ENCODE results near the gene MRPL43. TPM values are rescaled to one million over a fixed set of nuclear protein-coding genes. Genes with fewer than 3 reads are reported as not detected.

MRPL43 gene
- total RNA-seq, 1 experiment from 2014 or later = 107 TPM

- H3K27me3 ChIP-seq (ENCODE audit: control insufficient read depth, insufficient read depth, low read length) = no peaks in the 10 kb centered on the region
- no peak for DNase-seq
- no peak overlapping the region for H3K4me3 ChIP-seq (ENCODE audit: insufficient read depth, low read depth, low read length)
- no peaks in the 10 kb centered on the region; the same call in none of the 2 replicates for H3K36me3 ChIP-seq (replicated peaks; ENCODE audit: control insufficient read depth, insufficient read depth, low read length)
Measured at GRCh38 chr10:100960251-100960650, 27.0 kb downstream of the MRPL43 start.

DNA sequence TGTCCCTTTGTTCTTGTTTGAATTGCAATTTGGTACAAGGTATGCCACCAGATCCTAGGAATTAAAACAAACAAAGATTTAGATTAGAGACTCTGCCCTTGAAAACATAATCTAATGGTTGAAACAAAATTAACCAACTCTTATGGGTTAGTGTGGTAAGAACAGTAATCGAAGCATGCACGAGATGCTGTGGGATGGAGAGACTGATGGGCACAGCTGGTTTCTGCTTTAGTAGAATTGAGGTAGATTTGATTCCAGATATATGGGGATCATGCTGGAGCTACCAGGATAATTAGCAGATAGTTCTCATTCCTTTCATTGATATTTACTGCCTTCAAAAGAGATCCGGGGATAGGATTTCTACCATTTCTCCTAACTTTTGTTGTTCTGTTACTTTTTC, 38.4 kb downstream of the MRPL43 start:
- Histone ChIP-seq H3K36me3 (replicated peaks; ENCODE audit: control insufficient read depth, insufficient read depth, low read length) (peaks cover 5% of the 10 kb centered on the region), H3K4me3 (ENCODE audit: insufficient read depth, low read depth, low read length) (no peak overlapping the region), H3K27me3 (ENCODE audit: control insufficient read depth, insufficient read depth, low read length) (no peaks in the 10 kb centered on the region)
- no peak for DNase-seq

DNA sequence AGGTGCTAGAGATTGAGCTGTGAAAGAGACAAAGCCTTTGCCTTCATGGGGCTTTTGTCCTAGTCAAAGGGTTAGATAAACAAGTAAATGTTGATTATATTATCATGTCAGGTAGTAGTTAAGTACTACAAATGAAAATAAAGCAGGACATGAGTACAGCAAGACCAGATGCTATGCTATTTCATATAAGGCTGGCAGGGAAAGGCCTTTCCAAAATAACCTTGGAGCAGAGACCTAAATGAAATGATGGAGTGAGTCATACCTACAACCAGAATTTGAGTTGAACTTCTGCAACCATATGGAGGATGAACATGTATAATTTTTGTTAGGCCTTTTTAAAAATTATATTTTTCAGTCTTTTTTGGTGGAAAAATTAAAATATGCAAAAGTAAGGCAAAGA, 41.5 kb downstream of the MRPL43 start:
- no peak for DNase-seq
- H3K27me3 ChIP-seq (ENCODE audit: control insufficient read depth, insufficient read depth, low read length) = no peaks in the 10 kb centered on the region
- no peak overlapping the region for H3K4me3 ChIP-seq (ENCODE audit: insufficient read depth, low read depth, low read length)
- H3K36me3 ChIP-seq (replicated peaks; ENCODE audit: control insufficient read depth, insufficient read depth, low read length) = peaks cover 3% of the 10 kb centered on the region; the same call in 1 of the 2 replicates

DNA sequence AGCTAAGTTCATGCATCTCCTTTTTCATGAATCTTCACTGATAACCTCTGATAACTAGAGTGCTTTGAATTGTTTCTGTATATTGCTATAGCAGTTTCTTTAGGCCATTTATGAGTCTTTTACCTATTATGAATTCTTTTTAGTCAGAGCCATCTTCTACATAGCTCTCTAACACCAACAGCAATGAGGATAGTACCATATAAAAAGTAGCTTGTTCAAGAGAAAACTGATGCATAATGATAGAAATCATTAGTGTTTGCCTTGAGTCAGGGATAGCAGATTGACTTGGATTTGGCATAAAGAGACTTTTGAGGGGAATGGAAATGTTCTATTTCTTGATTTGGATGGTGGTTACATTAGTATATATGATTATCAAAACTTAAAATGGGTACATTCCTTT, 43.8 kb downstream of the MRPL43 start:
- H3K36me3 ChIP-seq (replicated peaks; ENCODE audit: control insufficient read depth, insufficient read depth, low read length) = peaks cover 4% of the 10 kb centered on the region; the same call in 1 of the 2 replicates
- H3K4me3 ChIP-seq (ENCODE audit: insufficient read depth, low read depth, low read length) = no peak overlapping the region
- no peaks in the 10 kb centered on the region for H3K27me3 ChIP-seq (ENCODE audit: control insufficient read depth, insufficient read depth, low read length)
- no peak for DNase-seq

DNA sequence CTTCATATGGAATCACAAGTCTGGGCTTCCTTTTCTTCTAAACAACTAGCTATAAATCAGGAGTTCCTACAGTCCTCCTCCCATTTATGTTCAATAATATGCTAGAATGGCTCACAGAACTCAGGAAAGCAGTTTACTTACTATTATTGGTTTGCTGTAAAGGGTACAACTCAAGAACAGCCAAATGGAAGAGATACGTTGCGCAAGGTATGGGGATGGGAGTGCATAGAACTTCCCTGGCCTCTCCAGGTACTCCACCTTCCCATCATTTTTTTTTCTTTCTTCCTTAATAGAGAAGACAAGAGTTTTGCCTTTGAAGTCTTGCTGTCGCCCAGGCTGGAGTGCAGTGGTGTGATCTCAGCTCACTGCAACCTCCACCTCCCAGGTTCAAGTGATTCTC, 45.1 kb downstream of the MRPL43 start:
- Histone ChIP-seq H3K36me3 (replicated peaks; ENCODE audit: control insufficient read depth, insufficient read depth, low read length) (peaks cover 6% of the 10 kb centered on the region; the same call in 1 of the 2 replicates), H3K4me3 (ENCODE audit: insufficient read depth, low read depth, low read length) (no peak overlapping the region), H3K27me3 (ENCODE audit: control insufficient read depth, insufficient read depth, low read length) (no peaks in the 10 kb centered on the region)
- no peak for DNase-seq

DNA sequence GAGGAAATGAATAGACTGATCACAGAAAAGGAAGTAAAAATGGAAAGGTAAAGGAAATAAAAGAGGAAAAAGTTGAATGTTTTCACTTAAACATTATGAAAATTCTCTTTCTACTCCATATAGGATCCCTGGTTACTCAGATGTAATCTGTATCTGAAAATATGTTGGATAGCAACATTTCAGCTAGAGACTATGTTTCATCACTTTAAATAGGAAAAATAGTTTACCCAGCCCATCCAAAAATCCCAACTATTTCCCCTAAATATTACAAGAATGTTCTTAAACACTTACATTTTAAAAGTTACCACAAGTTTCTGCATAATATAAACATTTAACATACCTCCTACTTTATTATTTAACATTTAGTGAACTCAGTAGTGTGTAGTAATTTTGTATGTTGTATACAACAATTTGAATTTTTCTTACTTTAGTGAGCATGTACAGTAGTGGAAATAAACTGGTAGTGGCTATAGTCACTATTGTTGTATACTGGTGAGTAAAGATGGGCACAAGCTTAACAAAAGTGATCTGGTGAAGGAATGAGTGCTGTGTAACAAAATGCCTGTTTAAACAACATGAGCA, 47.4 kb downstream of the MRPL43 start:
- no peak for DNase-seq
- Histone ChIP-seq H3K27me3 (ENCODE audit: control insufficient read depth, insufficient read depth, low read length) (no peaks in the 10 kb centered on the region), H3K36me3 (replicated peaks; ENCODE audit: control insufficient read depth, insufficient read depth, low read length) (peaks cover 6% of the 10 kb centered on the region; the same call in 1 of the 2 replicates), H3K4me3 (ENCODE audit: insufficient read depth, low read depth, low read length) (no peak overlapping the region)

Other genes starting within 250 kb of the MRPL43 start
- 0.10 TPM in 1 of 2 replicates, not detected in the other for gene PAX2, start 241.9 kb downstream of the MRPL43 start, total RNA-seq (2014; rRNA removed; shearing (Covaris generic))
- 11.1 and 16.3 TPM in 2 replicates for gene SLF2, start 74.5 kb downstream of the MRPL43 start, total RNA-seq (2014; rRNA removed; shearing (Covaris generic))
- gene SEMA4G, start 18.0 kb downstream of the MRPL43 start, total RNA-seq (2014; rRNA removed; shearing (Covaris generic)) = 3.4 and 8.2 TPM in 2 replicates
- gene TWNK, start within 50 bp of the MRPL43 start, total RNA-seq (2014; rRNA removed; shearing (Covaris generic)) = 16.0 and 19.2 TPM in 2 replicates
- 107 and 108 TPM in 2 replicates for gene LZTS2, start 12.3 kb upstream of the MRPL43 start, total RNA-seq (2014; rRNA removed; shearing (Covaris generic))
- 2.3 and 5.1 TPM in 2 replicates for gene PDZD7, start 43.6 kb upstream of the MRPL43 start, total RNA-seq (2014; rRNA removed; shearing (Covaris generic))
- 4.1 and 5.6 TPM in 2 replicates for gene SFXN3, start 43.7 kb upstream of the MRPL43 start, total RNA-seq (2014; rRNA removed; shearing (Covaris generic))
- gene KAZALD1, start 74.5 kb upstream of the MRPL43 start, total RNA-seq (2014; rRNA removed; shearing (Covaris generic)) = 11.9 and 22.0 TPM in 2 replicates
- gene TLX1, start 143.8 kb upstream of the MRPL43 start, total RNA-seq (2014; rRNA removed; shearing (Covaris generic)) = 0.11 TPM in 1 of 2 replicates, not detected in the other
- gene LBX1, start 242.0 kb upstream of the MRPL43 start, total RNA-seq (2014; rRNA removed; shearing (Covaris generic)) = not detected in 2 replicates